ENCODE data around the gene SLC4A2. TPM values are rescaled to one million over a fixed set of nuclear protein-coding genes. Genes with fewer than 3 reads are reported as not detected.
A peak's percentile ranks its signal among the peaks of the same experiment; 100 is the strongest.
"Not testable (repeated sequence)": the region's sequence is repeated elsewhere in the genome, so short reads cannot be mapped to it uniquely, and the experiment has no call there.

SLC4A2 gene
- total RNA-seq, 1 donor from 2014 or later, result 66.5 TPM

DNA sequence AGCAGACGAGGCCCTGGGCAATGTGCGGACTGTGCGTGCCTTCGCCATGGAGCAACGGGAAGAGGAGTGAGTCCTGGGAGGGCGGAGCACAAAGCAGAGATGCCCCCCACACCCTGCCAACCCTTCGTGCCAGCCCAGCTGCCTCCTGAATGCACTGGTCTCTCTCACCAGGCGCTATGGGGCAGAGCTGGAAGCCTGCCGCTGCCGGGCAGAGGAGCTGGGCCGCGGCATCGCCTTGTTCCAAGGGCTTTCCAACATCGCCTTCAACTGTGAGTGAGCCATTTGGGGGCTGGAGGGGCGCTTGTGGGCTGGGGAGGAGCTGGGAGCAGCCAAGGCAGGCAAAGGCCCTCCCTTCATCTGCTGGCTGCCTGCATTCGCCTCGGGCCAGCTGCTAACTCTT, 23.5 kb upstream of the SLC4A2 start:
- Histone ChIP-seq H3K36me3 (peaks cover 0 to 33% of the 10 kb centered on the region in 2 donors), H3K4me3 (no peak overlapping the region), H3K9me3 (no peaks in the 10 kb centered on the region), H3K27ac (no peak overlapping the region), H3K27me3 (no peaks in the 10 kb centered on the region), H3K4me1 (peaks cover 21% of the 10 kb centered on the region)
- intact Hi-C loops (cut with DNase I), result no loop called here
- TF ChIP-seq POLR2A (IDR thresholded peaks at IDR 0.05), result no peak
- TF ChIP-seq, protein P1, sequence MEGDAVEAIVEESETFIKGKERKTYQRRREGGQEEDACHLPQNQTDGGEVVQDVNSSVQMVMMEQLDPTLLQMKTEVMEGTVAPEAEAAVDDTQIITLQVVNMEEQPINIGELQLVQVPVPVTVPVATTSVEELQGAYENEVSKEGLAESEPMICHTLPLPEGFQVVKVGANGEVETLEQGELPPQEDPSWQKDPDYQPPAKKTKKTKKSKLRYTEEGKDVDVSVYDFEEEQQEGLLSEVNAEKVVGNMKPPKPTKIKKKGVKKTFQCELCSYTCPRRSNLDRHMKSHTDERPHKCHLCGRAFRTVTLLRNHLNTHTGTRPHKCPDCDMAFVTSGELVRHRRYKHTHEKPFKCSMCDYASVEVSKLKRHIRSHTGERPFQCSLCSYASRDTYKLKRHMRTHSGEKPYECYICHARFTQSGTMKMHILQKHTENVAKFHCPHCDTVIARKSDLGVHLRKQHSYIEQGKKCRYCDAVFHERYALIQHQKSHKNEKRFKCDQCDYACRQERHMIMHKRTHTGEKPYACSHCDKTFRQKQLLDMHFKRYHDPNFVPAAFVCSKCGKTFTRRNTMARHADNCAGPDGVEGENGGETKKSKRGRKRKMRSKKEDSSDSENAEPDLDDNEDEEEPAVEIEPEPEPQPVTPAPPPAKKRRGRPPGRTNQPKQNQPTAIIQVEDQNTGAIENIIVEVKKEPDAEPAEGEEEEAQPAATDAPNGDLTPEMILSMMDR (IDR thresholded peaks at IDR 0.05), result no peak
- no peak for TF ChIP-seq POLR2AphosphoS5 (IDR thresholded peaks at IDR 0.05; ENCODE audit: insufficient read depth in 1 of 2, low read depth in 1 of 2)
- no peak for DNase-seq (ENCODE audit: extremely low spot score in 2 of 2)

DNA sequence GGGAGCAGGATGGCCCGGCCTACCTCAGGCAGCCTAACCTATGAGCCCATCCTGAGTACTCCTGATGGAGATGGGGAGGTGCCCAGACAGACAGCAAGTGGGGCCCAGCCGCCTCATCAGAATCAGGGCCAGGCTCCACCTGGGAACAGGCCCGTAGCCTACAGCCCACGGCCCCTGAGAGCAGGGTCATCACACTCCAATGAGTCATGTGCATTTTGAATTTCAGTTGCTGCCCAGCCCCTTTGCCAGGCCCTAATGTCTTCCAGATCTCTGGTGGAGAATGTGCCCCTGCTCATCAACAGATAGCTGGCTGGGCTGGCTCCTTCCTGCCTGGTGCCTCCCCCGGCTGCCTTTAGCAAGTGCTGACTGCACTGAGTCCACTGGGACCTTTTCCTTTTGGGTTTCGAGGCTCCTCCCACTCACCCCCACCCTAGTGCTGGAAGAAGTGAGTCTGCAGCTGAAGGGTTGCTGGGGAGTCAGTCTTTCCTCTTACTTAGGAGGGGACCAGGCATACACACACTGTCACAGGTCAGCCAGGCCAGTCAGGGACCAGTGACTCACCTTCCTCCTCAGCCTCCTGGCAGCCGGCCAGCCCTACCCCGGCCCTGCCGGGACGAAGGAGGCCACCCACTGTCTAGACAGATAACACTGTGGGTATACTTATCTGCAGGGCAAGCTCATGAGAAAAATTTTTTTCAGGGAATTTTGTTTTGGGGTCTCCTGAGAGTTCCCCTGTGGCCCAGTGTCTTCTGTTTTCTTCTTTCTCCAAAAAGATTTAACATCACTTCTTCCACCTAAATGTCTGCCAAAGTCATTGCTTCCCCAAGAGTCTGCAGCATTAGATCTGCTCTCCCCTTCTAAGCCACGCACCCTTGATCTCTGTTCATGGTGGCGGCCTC, 20.2 kb upstream of the SLC4A2 start:
- DNase-seq (ENCODE audit: extremely low spot score in 2 of 2), result no peak
- H3K4me3 ChIP-seq, result no peak overlapping the region
- peaks cover 0 to 31% of the 10 kb centered on the region in 2 donors for H3K36me3 ChIP-seq
- intact Hi-C loops (cut with DNase I), result no loop called here
- peaks cover 21% of the 10 kb centered on the region for H3K4me1 ChIP-seq
- no peaks in the 10 kb centered on the region for H3K9me3 ChIP-seq
- no peaks in the 10 kb centered on the region for H3K27me3 ChIP-seq
- peak in 1 of 2 donors; percentile 81 for TF ChIP-seq POLR2AphosphoS5 (IDR thresholded peaks at IDR 0.05; ENCODE audit: insufficient read depth in 1 of 2, low read depth in 1 of 2)
- no peak for TF ChIP-seq POLR2A (IDR thresholded peaks at IDR 0.05)
- H3K27ac ChIP-seq, result peak overlapping the region; percentile 73

DNA sequence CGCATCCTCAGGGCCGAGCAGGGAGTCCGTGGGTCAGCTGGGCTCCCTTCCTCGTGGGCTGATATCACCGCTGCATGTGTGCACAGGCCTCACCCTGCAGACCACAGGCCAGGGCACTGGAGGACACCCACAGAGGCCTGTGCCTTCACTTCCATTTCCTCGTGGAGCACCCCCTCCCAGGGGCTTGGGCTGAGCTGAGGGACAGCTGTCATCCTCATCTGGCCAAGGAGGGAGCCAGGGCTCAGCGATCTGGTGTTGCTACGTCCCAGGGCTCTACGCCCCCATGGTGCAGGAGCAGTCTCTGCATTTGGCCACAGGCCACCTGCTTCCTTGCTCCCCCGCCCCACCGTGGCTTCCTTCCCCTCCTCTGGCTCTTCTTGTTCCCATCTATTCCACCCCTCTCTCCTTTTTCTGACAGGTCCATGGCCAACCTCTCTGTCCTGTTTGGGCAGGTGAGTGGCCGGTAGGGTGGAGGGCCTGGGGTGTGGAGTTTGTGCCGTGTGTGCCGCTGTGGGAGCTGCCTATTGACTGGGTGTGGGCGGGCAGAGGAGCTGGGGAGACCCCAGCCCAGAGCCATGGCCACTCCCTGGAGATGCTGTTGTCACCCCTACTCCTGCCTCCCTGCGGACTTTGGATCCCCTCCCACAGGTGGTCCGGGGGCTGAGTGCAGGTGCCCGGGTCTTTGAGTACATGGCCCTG, 19.4 kb upstream of the SLC4A2 start:
- no peak for DNase-seq (ENCODE audit: extremely low spot score in 2 of 2)
- Histone ChIP-seq H3K36me3 (peaks cover 0 to 23% of the 10 kb centered on the region in 2 donors), H3K4me1 (peaks cover 21% of the 10 kb centered on the region), H3K9me3 (no peaks in the 10 kb centered on the region), H3K27me3 (no peaks in the 10 kb centered on the region), H3K27ac (peak overlapping the region; percentile 73), H3K4me3 (no peak overlapping the region)
- TF ChIP-seq, protein P1 (IDR thresholded peaks at IDR 0.05), result no peak
- no peak for TF ChIP-seq POLR2A (IDR thresholded peaks at IDR 0.05)
- TF ChIP-seq POLR2AphosphoS5 (IDR thresholded peaks at IDR 0.05; ENCODE audit: insufficient read depth in 1 of 2, low read depth in 1 of 2), result no peak
- intact Hi-C loops (cut with DNase I), result no loop called here

DNA sequence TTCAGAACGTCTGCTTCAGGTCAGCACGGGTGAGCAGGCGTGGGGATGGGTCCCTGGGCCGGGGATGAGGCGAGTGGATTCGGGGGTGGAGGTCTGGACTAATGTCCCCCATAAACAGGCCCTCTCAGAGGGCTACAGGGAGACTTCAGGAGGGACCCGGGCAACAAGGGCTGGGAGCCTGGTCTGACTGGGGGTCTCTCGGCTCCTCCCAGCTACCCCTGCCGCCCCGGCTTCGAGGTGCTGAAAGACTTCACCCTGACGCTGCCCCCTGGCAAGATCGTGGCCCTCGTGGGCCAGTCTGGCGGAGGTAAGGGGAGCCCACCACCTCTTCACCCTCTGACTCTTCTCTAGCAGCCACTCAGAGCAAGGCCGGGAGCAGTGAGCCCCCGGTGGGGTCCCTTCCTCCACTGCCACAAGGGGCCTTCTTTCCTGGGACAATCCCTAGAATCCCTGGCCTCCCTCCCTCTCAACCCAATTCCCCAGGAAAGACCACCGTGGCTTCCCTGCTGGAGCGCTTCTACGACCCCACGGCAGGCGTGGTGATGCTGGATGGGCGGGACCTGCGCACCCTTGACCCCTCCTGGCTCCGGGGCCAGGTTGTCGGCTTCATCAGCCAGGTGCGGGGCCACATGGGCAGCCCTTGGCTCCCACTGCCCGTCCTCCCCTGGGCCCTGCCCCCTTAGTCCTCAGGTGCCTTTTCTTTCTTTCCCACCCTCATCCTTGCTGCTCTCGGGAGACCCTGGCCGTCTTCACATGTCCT, 18.6 kb upstream of the SLC4A2 start:
- Histone ChIP-seq H3K4me3 (no peak overlapping the region), H3K9me3 (no peaks in the 10 kb centered on the region), H3K27ac (no peak overlapping the region), H3K36me3 (peaks cover 0 to 15% of the 10 kb centered on the region in 2 donors), H3K4me1 (peaks cover 21% of the 10 kb centered on the region), H3K27me3 (no peaks in the 10 kb centered on the region)
- intact Hi-C loops (cut with DNase I), result no loop called here
- TF ChIP-seq, protein P1 (IDR thresholded peaks at IDR 0.05), result no peak
- TF ChIP-seq POLR2AphosphoS5 (IDR thresholded peaks at IDR 0.05; ENCODE audit: insufficient read depth in 1 of 2, low read depth in 1 of 2) (no peak), POLR2A (IDR thresholded peaks at IDR 0.05) (no peak)
- DNase-seq (ENCODE audit: extremely low spot score in 2 of 2), result no peak

DNA sequence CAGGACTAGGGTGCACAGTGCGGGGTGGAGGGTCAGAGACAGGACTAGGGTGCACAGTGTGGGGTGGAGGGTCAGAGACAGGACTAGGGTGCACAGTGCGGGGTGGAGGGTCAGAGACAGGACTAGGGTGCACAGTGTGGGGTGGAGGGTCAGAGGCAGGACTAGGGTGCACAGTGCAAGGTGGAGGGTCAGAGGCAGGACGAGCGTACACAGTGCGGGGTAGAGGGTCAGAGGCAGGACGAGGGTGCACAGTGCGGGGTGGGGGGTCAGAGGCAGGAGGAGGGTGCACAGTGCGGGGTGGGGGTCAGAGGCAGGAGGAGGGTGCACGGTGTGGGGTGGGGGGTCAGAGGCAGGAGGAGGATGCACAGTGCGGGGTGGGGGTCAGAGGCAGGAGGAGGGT, 15.9 kb upstream of the SLC4A2 start:
- DNase-seq (ENCODE audit: extremely low spot score in 2 of 2); intact Hi-C loops (cut with DNase I); H3K36me3 ChIP-seq; H3K9me3 ChIP-seq; H3K27me3 ChIP-seq; H3K4me3 ChIP-seq; H3K27ac ChIP-seq: not testable (repeated sequence)
- H3K4me1 ChIP-seq, result peaks cover 34% of the 10 kb centered on the region
